HG03066 (cell line): ENCODE results near the gene PRPF31.

Experiments
- ATAC-seq: cut with Tn5 transposase; IDR thresholded peaks from one replicate; pipeline ENCODE4 v1.9.1; 2021; ENCODE audit warnings: low read depth; ENCODE audit not compliant: unreplicated experiment

Gene PRPF31

GRCh38 chr19:54138489-54139256 lies 23.1 kb downstream of the PRPF31 start:
- no peak for ATAC-seq

GRCh38 chr19:54141356-54141755 lies 25.8 kb downstream of the PRPF31 start:
- no peak for ATAC-seq

- no peak for ATAC-seq
Observed at GRCh38 chr19:54142166-54142780, 26.7 kb downstream of the PRPF31 start.

- no peak for ATAC-seq
Observed at GRCh38 chr19:54145541-54146158, 30.1 kb downstream of the PRPF31 start.

- no peak for ATAC-seq
Observed at GRCh38 chr19:54147676-54148075, 32.1 kb downstream of the PRPF31 start.

GRCh38 chr19:54148158-54148557 lies 32.6 kb downstream of the PRPF31 start:
- ATAC-seq: no peak

- no peak for ATAC-seq
Observed at GRCh38 chr19:54149021-54149812, 33.7 kb downstream of the PRPF31 start.

- ATAC-seq: no peak
Observed at GRCh38 chr19:54151362-54152035, 35.9 kb downstream of the PRPF31 start.

GRCh38 chr19:54152267-54152666 lies 36.7 kb downstream of the PRPF31 start:
- no peak for ATAC-seq

- ATAC-seq: no peak
Observed at GRCh38 chr19:54152878-54153524, 37.4 kb downstream of the PRPF31 start.

GRCh38 chr19:54153731-54154326 lies 38.3 kb downstream of the PRPF31 start:
- no peak for ATAC-seq

- ATAC-seq: no peak
Observed at GRCh38 chr19:54154603-54155345, 39.2 kb downstream of the PRPF31 start.

- ATAC-seq: no peak
Observed at GRCh38 chr19:54155694-54156093, 40.1 kb downstream of the PRPF31 start.

- no peak for ATAC-seq
Observed at GRCh38 chr19:54156490-54156889, 40.9 kb downstream of the PRPF31 start.

GRCh38 chr19:54156953-54157352 lies 41.4 kb downstream of the PRPF31 start:
- ATAC-seq: no peak

- no peak for ATAC-seq
Observed at GRCh38 chr19:54158812-54159351, 43.3 kb downstream of the PRPF31 start.

- ATAC-seq: peak; percentile 91
Observed at GRCh38 chr19:54159352-54160181, 44.0 kb downstream of the PRPF31 start, which contains the start of gene LENG1. Gene LENG1 (minus strand): TSS chr19:54159721. CDS start chr19:54159695, 26 bp downstream.
